ENCODE measurements around the gene FGD5.

Gene FGD5

DNA sequence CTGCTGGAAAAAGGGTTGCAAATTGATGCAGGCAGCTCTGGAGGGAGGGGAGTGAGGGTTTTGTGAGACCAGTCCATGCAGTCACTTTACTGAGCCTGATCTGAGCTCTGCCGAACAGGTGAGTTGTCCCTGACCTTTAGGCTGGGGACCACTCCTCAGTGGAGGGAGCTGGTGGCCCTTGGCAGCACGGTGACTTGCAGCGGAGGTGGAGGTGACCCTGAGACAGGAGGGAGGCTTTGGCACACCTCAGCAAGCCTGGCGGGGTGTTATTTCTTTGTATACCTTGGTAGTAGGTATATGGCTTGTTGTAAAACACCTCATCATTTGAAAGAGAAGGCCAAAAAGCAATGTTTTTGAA, 43.5 kb downstream of the FGD5 start:
- TF ChIP-seq, protein P1, sequence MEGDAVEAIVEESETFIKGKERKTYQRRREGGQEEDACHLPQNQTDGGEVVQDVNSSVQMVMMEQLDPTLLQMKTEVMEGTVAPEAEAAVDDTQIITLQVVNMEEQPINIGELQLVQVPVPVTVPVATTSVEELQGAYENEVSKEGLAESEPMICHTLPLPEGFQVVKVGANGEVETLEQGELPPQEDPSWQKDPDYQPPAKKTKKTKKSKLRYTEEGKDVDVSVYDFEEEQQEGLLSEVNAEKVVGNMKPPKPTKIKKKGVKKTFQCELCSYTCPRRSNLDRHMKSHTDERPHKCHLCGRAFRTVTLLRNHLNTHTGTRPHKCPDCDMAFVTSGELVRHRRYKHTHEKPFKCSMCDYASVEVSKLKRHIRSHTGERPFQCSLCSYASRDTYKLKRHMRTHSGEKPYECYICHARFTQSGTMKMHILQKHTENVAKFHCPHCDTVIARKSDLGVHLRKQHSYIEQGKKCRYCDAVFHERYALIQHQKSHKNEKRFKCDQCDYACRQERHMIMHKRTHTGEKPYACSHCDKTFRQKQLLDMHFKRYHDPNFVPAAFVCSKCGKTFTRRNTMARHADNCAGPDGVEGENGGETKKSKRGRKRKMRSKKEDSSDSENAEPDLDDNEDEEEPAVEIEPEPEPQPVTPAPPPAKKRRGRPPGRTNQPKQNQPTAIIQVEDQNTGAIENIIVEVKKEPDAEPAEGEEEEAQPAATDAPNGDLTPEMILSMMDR (IDR thresholded peaks at IDR 0.05): no peak

DNA sequence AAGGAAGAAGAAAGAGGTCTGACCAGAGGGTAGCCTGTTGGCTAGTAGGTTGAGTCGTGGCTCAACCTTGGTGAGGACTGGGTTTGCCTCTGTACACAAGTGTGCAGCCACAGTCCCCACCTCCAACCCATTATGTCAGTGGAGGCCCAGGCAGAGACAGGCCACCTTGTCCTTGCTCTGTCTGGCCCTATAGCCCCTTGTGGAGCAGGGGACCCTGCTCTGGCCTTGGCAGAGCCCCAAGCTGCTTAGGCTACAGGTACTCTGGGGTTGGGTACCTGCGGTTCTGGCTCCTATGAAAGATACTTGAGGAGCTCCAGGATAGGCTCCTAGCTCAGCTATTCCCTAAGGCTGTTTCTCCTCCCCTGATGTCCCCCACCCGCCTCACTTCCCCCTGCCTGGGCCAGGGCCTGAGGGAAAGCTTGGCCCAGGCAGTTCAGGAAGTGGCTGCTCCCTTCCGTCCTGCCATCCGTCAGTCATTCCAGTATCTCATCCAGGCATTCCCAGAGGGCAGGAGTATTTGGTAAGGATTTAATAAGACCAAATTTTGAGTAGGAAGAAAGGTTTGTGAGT, 44.0 kb downstream of the FGD5 start:
- TF ChIP-seq, protein P1 (IDR thresholded peaks at IDR 0.05): no peak

DNA sequence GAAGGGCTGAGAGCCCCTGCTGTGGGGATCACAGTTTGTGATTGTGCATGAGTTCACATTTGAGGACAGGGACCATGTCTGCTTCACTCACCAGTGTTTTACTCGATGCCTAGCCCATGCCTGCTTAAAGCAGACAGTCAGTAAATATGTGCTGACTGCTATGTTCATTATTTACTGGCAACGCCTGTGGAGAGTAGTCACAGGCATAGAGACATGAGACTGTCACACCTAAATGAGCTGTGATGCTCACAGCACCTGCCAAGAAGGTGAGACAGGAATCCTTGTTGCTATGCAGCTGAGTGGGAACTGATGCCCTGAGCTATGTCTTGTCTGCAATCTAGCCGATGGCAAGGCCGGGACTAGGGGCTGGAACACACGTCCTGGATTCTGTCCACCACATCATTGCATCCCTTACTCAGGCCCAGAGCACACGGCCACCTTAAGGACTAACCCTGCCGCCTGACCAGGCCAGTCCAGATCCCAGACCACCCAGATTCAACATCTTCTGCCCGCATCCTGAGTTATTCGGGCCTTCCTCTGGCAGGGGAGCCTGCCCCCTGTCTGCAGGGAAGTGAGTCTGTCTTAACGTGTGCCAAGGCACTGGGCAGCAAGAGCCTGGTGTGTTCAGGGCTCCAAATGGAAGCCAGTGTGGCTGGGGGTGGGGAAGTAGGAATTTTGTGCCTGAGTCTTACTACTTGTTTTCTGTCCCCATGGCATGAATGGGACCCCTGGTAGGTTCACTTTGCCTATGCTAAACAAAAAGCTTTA, 44.8 kb downstream of the FGD5 start:
- TF ChIP-seq, protein P1 (IDR thresholded peaks at IDR 0.05): no peak

DNA sequence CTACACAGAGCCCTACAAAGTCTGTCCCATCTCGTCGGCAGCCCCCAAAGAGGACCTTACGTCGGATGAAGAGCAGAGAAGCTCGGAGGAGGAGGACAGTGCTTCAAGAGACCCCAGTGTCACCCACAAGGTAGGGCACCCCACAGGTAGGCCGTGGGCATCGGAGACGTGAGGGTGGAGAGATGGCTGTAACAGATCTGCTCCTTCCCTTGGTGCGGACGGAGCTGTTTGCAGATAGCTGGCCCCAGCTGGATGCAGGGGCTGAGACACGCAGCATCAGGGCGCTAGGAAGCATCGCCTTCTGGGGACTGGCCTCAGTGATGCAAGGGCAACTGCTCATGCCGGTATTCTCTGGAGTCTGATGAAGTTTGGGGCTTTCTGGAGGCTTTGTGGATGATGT, 45.4 kb downstream of the FGD5 start:
- TF ChIP-seq, protein P1 (IDR thresholded peaks at IDR 0.05): no peak

DNA sequence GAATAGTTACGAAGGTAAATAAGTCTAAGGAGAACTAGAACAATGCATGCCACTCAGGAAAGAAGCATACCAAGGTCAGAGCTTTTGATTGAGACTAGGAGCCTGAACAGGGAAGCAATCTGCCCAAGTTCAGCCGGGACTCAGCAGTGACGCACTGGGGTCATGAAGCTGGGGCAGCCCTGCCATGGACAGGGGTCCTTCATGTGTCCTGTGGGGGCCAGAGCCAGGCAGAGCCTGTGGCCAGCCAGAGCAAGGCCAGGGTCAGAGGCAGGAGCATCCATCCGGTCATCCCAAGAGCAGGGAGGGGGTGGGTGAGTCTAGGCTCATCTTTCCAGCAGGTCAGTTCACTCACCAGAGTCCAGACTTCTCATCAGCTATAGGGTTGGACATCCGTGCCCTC, 47.9 kb downstream of the FGD5 start:
- TF ChIP-seq, protein P1 (IDR thresholded peaks at IDR 0.05): no peak

DNA sequence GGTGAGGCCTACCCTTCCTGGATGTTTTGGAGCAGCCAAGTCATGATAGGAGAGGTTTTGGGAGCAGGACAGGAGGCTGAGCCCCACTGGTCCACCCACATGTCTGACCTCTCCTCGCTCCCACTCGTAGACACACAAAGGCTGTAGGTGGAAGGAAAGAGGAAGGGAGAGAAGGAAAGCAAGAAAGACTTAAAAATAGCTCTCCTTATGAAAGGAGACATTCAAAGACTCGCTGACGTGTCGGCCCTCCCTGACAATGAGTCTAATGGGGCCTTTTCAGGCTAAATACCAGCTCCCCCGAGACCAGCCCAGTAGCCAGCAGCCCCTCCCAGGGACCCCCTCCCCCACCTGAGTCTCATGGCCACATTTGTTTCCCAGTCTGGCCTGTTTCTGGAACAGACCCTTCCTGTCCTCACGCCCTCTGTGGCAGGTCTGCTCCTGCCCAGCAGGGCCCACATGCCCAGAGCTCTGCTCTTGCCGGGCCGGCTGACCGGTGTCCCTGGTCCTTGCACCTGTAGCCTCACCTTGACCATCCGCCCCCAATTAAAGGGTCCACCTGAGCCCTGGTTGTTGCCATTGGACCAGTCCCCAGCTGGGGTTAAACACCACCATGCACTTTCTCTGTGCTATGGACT, 49.3 kb downstream of the FGD5 start:
- TF ChIP-seq, protein P1 (IDR thresholded peaks at IDR 0.05): no peak

DNA sequence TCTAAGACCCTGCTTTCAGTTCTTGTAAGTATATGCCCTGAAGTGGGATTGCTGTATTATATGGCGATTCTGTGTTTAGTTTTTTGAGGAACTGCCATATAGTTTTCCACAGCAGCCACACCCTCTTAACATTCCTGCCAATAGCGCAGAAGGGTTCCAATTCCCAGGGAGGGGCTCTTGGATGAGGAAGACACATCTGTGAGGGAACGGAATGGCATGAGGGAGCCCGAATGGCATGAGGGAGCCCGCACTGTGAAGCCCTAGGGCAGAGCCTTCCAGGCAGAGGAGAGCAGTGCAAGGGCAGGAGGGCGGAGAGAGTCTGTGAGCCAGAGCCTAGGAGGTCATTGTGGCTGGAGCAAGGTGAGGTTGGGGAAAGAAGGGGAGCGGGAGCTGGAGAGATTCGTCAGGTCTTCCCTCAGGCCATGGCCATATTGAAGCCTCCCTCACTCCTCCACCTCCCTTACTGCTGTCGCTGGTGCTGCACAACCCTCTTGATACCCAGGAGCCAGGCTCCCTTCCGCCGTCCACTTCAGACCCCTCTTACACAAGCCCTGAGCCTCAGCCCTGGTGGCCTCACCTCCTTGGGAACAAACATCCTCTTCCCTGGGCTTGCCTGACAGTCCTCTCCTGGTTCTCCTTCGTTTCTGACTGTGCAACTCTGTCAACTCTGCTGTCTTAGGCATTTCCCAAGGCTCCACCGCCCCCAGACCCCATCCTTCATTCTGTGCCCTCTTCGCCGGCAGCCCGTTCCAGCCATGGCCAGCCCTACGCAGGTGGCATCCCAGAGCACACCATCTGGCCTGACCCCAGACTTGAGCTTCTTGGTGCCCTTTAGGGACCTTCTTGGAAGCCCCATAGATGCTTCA, 51.4 kb downstream of the FGD5 start:
- TF ChIP-seq, protein P1 (IDR thresholded peaks at IDR 0.05): no peak

All from LNCAP (cell line).